Measurements from ENCODE around the gene ARHGAP45.

ARHGAP45 gene

DNA sequence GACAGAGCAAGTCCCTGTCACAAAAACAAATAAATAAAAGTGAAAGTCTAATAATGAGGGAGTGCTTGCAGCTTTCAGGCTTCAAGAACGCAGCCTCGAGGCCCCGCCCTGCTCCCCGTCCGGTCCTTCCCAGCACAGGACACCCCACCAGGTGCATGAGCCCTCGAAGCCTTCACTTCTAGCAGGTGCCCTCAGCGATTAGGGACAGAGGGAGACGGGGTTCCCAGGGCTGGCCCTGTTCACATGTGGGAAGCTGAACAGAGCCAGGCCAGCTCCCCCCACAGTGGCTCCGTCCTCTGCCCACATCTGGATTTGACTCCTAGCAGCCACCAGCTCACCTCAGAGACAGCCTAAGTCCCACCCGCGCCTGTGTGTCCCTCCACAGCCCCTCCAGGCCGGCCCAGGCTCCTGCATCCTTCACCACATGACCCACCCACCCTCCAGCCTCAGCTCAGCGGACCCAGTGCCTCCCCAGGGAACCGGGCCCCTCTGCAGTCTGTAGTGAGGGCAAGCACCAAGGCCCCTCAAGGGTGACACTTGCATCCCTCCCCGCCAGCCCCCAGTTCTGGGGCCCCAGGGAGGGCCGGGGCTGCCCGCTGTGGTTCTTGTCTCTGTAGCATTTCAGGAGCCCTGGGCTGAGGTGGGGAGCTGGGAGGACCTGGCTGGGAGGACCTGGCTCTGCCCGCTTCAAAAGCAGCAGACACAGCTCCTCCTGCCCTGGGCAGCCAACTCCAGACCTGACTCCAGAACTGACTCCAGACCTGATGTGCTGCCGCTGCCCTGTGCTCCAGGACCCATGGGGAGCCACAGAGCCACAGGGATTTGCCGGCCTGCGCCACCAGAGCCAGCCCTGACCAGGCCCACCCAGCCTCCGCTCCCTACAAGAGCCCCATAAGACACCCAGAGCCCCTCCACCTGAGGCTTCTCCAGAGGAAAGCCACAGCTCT lies 64.1 kb downstream of the ARHGAP45 start:
- 87% methylated on average over 22 of the region's 22 CpGs for WGBS, 2 experiments
- no peaks in the 10 kb centered on the region for H3K36me3 ChIP-seq (ENCODE audit: control insufficient read depth, insufficient read depth, low read length)
- peak overlapping the region; percentile 42 for H3K4me3 ChIP-seq (ENCODE audit: insufficient read depth, low read depth, low read length)
- no peaks in the 10 kb centered on the region for H3K9me3 ChIP-seq (ENCODE audit: control insufficient read depth, low read length)
- peaks cover 19% of the 10 kb centered on the region for H3K4me1 ChIP-seq (ENCODE audit: control insufficient read depth, insufficient read depth, low read length)
- H3K27me3 ChIP-seq (ENCODE audit: control insufficient read depth, insufficient read depth, low read length, poor library complexity, severe bottlenecking), result no peaks in the 10 kb centered on the region
- H3K27ac ChIP-seq (ENCODE audit: insufficient read depth, low read depth, low read length, poor library complexity, severe bottlenecking), result no peak overlapping the region

GRCh38 chr19:1131718-1132551 lies 65.0 kb downstream of the ARHGAP45 start:
- WGBS, 2 experiments, result 9 to 14% methylated on average over 64 of the region's 64 CpGs
- H3K36me3 ChIP-seq (ENCODE audit: control insufficient read depth, insufficient read depth, low read length), result no peaks in the 10 kb centered on the region
- H3K4me3 ChIP-seq (ENCODE audit: insufficient read depth, low read depth, low read length), result peak overlapping the region; percentile 42
- H3K4me1 ChIP-seq (ENCODE audit: control insufficient read depth, insufficient read depth, low read length), result peaks cover 19% of the 10 kb centered on the region
- no peak overlapping the region for H3K27ac ChIP-seq (ENCODE audit: insufficient read depth, low read depth, low read length, poor library complexity, severe bottlenecking)
- no peaks in the 10 kb centered on the region for H3K9me3 ChIP-seq (ENCODE audit: control insufficient read depth, low read length)
- H3K27me3 ChIP-seq (ENCODE audit: control insufficient read depth, insufficient read depth, low read length, poor library complexity, severe bottlenecking), result no peaks in the 10 kb centered on the region

DNA sequence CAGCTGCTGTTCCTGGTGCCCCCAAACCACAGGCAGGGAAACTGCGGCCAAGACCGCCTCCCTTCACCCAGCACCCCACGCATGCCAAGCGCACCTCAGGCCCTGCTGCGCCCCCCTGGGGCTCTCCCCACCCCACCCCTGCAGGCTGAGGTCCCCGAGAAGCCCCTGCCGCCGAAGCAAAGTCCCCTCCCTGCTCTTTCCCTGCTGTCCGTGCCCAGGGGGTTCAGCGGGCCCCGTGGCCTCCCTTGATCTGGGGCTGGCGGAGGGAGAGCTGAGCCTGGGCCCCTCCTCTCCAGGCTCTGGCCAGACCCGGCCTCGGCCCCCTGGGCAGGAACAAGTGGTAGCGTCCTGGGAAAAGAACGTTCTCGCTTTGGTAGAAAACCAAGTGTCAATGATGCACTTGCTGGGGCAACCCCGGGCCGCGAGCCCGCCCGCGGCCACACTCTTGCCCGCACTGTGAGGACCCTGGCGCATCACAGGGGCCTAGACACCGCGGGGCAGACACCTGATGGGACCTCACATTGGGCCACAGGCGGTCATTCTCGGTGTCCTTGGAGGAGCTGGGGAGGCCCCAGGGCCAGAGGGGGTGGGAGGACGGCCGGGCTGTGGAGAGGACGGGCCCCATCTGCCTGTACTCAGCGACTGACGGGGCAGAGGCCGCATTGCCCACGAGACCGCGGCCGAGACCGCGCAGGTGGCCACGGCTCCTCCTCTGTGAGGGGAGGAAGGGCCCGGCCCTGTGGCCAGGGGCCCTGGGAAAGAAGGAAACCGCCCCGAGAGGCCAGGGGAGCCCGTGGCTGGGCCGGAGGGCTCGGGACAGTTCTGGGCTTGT lies 65.8 kb downstream of the ARHGAP45 start:
- H3K27me3 ChIP-seq (ENCODE audit: control insufficient read depth, insufficient read depth, low read length, poor library complexity, severe bottlenecking), result no peaks in the 10 kb centered on the region
- H3K4me3 ChIP-seq (ENCODE audit: insufficient read depth, low read depth, low read length), result peak overlapping the region; percentile 42
- 77 to 80% methylated on average over 48 of the region's 48 CpGs for WGBS, 2 experiments

DNA sequence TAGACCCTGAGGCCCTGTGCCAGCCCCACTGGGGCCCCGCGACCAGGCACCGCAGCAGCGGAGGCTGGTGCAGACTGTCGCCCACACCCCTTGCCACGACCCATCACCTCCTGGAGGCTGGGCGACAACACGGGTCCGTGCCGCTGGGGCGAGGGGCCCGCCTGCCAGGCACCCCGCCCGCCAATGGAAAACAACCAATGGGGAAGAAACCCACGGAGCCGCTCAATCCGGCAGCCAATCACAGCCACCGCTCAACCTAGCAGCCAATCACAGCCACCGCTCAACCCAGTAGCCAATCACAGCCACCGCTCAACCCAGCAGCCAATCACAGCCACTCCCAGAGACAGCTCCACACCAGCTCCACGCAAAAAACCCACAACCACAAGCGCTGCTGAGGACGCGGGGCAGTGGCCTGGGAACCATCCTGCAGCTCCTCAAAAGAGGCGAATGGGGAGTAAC lies 66.5 kb downstream of the ARHGAP45 start:
- H3K27me3 ChIP-seq (ENCODE audit: control insufficient read depth, insufficient read depth, low read length, poor library complexity, severe bottlenecking), result no peaks in the 10 kb centered on the region
- no peak overlapping the region for H3K27ac ChIP-seq (ENCODE audit: insufficient read depth, low read depth, low read length, poor library complexity, severe bottlenecking)
- H3K36me3 ChIP-seq (ENCODE audit: control insufficient read depth, insufficient read depth, low read length), result no peaks in the 10 kb centered on the region
- 93 to 94% methylated on average over 25 of the region's 25 CpGs for WGBS, 2 experiments
- no peak overlapping the region for H3K4me3 ChIP-seq (ENCODE audit: insufficient read depth, low read depth, low read length)
- no peaks in the 10 kb centered on the region for H3K9me3 ChIP-seq (ENCODE audit: control insufficient read depth, low read length)
- H3K4me1 ChIP-seq (ENCODE audit: control insufficient read depth, insufficient read depth, low read length), result peaks cover 19% of the 10 kb centered on the region

More for the DNA sequence above, 65.8 kb downstream of the ARHGAP45 start:
- Histone ChIP-seq H3K36me3 (ENCODE audit: control insufficient read depth, insufficient read depth, low read length) (no peaks in the 10 kb centered on the region), H3K9me3 (ENCODE audit: control insufficient read depth, low read length) (no peaks in the 10 kb centered on the region), H3K27ac (ENCODE audit: insufficient read depth, low read depth, low read length, poor library complexity, severe bottlenecking) (no peak overlapping the region), H3K4me1 (ENCODE audit: control insufficient read depth, insufficient read depth, low read length) (peaks cover 19% of the 10 kb centered on the region)

DNA sequence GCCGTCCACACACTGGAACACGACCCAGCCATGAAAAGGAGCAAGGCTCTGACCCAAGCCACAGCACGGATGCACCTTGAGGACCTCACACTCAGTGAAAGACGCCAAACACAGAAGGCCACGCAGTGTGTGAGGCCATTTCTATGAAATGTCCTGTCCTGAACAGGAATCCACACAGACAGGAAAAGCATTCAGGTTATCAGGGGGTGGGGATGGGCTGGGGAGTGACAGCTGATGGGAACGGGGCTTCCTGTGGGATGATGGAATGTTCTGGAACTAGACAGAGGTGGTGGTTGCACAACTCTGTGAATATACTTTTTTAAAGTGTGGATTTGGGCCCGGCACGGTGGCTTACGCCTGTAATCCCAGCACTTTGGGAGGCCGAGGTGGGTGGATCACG lies 67.5 kb downstream of the ARHGAP45 start:
- 97 to 98% methylated on average over 11 of the region's 11 CpGs for WGBS, 2 experiments
- Histone ChIP-seq H3K27ac (ENCODE audit: insufficient read depth, low read depth, low read length, poor library complexity, severe bottlenecking) (no peak overlapping the region), H3K4me1 (ENCODE audit: control insufficient read depth, insufficient read depth, low read length) (peaks cover 19% of the 10 kb centered on the region), H3K36me3 (ENCODE audit: control insufficient read depth, insufficient read depth, low read length) (no peaks in the 10 kb centered on the region), H3K4me3 (ENCODE audit: insufficient read depth, low read depth, low read length) (no peak overlapping the region), H3K27me3 (ENCODE audit: control insufficient read depth, insufficient read depth, low read length, poor library complexity, severe bottlenecking) (no peaks in the 10 kb centered on the region), H3K9me3 (ENCODE audit: control insufficient read depth, low read length) (no peaks in the 10 kb centered on the region)

- H3K9me3 ChIP-seq (ENCODE audit: control insufficient read depth, low read length), result no peaks in the 10 kb centered on the region
- no peak overlapping the region for H3K4me3 ChIP-seq (ENCODE audit: insufficient read depth, low read depth, low read length)
- no peaks in the 10 kb centered on the region for H3K36me3 ChIP-seq (ENCODE audit: control insufficient read depth, insufficient read depth, low read length)
- whole genome bisulfite sequencing, 2 experiments, result 94 to 96% methylated on average over 17 of the region's 17 CpGs
- H3K4me1 ChIP-seq (ENCODE audit: control insufficient read depth, insufficient read depth, low read length), result peaks cover 19% of the 10 kb centered on the region
- no peak overlapping the region for H3K27ac ChIP-seq (ENCODE audit: insufficient read depth, low read depth, low read length, poor library complexity, severe bottlenecking)
- no peaks in the 10 kb centered on the region for H3K27me3 ChIP-seq (ENCODE audit: control insufficient read depth, insufficient read depth, low read length, poor library complexity, severe bottlenecking)
Observed at GRCh38 chr19:1135454-1135853, 68.5 kb downstream of the ARHGAP45 start.

GRCh38 chr19:1136201-1136600 lies 69.2 kb downstream of the ARHGAP45 start:
- no peak overlapping the region for H3K4me3 ChIP-seq (ENCODE audit: insufficient read depth, low read depth, low read length)
- no peaks in the 10 kb centered on the region for H3K36me3 ChIP-seq (ENCODE audit: control insufficient read depth, insufficient read depth, low read length)
- no peak overlapping the region for H3K27ac ChIP-seq (ENCODE audit: insufficient read depth, low read depth, low read length, poor library complexity, severe bottlenecking)
- H3K9me3 ChIP-seq (ENCODE audit: control insufficient read depth, low read length), result no peaks in the 10 kb centered on the region
- WGBS, 2 experiments, result 77 to 82% methylated on average over 12 of the region's 12 CpGs
- no peaks in the 10 kb centered on the region for H3K27me3 ChIP-seq (ENCODE audit: control insufficient read depth, insufficient read depth, low read length, poor library complexity, severe bottlenecking)
- peaks cover 15% of the 10 kb centered on the region for H3K4me1 ChIP-seq (ENCODE audit: control insufficient read depth, insufficient read depth, low read length)

Measured in ectodermal cell (in vitro differentiated cells).